GM23338 (cell line): ENCODE results near the gene IWS1. TPM values are rescaled to one million over a fixed set of nuclear protein-coding genes. Genes with fewer than 3 reads are reported as not detected.

Source experiments
- ATAC-seq: fragments of 200-7000 bp; cut with Tn5 transposase; 3 replicates; pipeline ENCODE4 v1.9.1; 2020
- DNase-seq: peaks from one replicate; pipeline ENCODE4 v3.0.0-alpha.2; 2015; ENCODE audit warnings: low spot score
- H2AFZ ChIP-seq: fragments of 200-600 bp; sonication (generic); 2 replicates; pipeline ENCODE4 v1.8.0; 2016; ENCODE audit warnings: antibody characterized with exemption, mild to moderate bottlenecking, moderate library complexity
- H3F3A ChIP-seq: fragments of 200-600 bp; sonication (generic); replicated peaks from 2 replicates; pipeline ENCODE4 v1.8.0; 2017; ENCODE audit warnings: antibody characterized with exemption, mixed run types, low read depth
- H3K27ac ChIP-seq: fragments of 200-600 bp; sonication (generic); 2 replicates; pipeline ENCODE4 v1.6.1; 2016; ENCODE audit warnings: low read depth
- H3K27me3 ChIP-seq: fragments of 200-600 bp; sonication (generic); 2 replicates; pipeline ENCODE4 v1.8.0; 2016; ENCODE audit warnings: mild to moderate bottlenecking, mixed run types, moderate library complexity; ENCODE audit not compliant: insufficient read depth
- H3K36me3 ChIP-seq: fragments of 200-600 bp; sonication (generic); 2 replicates; pipeline ENCODE4 v1.8.0; 2016; ENCODE audit warnings: mild to moderate bottlenecking; ENCODE audit not compliant: insufficient read depth
- H3K4me1 ChIP-seq: fragments of 200-600 bp; sonication (generic); 2 replicates; pipeline ENCODE4 v1.8.0; 2016; ENCODE audit warnings: mild to moderate bottlenecking, moderate library complexity; ENCODE audit not compliant: insufficient read depth
- H3K4me2 ChIP-seq: fragments of 200-600 bp; sonication (generic); 2 replicates; pipeline ENCODE4 v1.7.1; 2017; ENCODE audit warnings: mixed run types
- H3K4me3 ChIP-seq: fragments of 200-600 bp; sonication (generic); 2 replicates; pipeline ENCODE4 v1.6.1; 2016; ENCODE audit warnings: mixed run types
- H3K79me2 ChIP-seq: fragments of 200-600 bp; sonication (generic); replicated peaks from 2 replicates; pipeline ENCODE4 v1.8.0; 2017; ENCODE audit warnings: mild to moderate bottlenecking; ENCODE audit not compliant: insufficient read depth
- H3K9me2 ChIP-seq: fragments of 200-600 bp; sonication (generic); 2 replicates; pipeline ENCODE4 v1.8.0; 2017; ENCODE audit not compliant: insufficient read depth
- H4K20me1 ChIP-seq: fragments of 200-600 bp; sonication (generic); replicated peaks from 2 replicates; pipeline ENCODE4 v1.8.0; 2017; ENCODE audit warnings: mild to moderate bottlenecking; ENCODE audit not compliant: insufficient read depth
- H3K27ac Mint-ChIP-seq: 2 replicates; pipeline ENCODE4 v1.8.0; 2020; ENCODE audit warnings: inconsistent platforms, mild to moderate bottlenecking, moderate library complexity, mixed read lengths
- H3K27me3 Mint-ChIP-seq: 3 replicates; pipeline ENCODE4 v1.8.0; 2022; ENCODE audit warnings: low read depth, mild to moderate bottlenecking, moderate library complexity, mixed read lengths, inconsistent platforms; ENCODE audit not compliant: insufficient read depth, poor library complexity
- H3K36me3 Mint-ChIP-seq: 3 replicates; pipeline ENCODE4 v1.8.0; 2021; ENCODE audit warnings: low read depth, mild to moderate bottlenecking, inconsistent platforms, moderate library complexity, mixed read lengths
- H3K4me1 Mint-ChIP-seq: 3 replicates; pipeline ENCODE4 v1.8.0; 2020; ENCODE audit warnings: mild to moderate bottlenecking, inconsistent platforms, mixed read lengths
- H3K4me3 Mint-ChIP-seq: 3 replicates; pipeline ENCODE4 v1.8.0; 2021; ENCODE audit warnings: moderate library complexity, mild to moderate bottlenecking, inconsistent platforms, mixed read lengths
- H3K9me3 Mint-ChIP-seq: 3 replicates; pipeline ENCODE4 v1.8.0; 2020; ENCODE audit warnings: moderate library complexity, mild to moderate bottlenecking, inconsistent platforms, mixed read lengths
- CREB1 ChIP-seq: fragments of 250-450 bp; sonication (Bioruptor Pico); IDR thresholded peaks from 2 replicates; pipeline ENCODE4 v1.5.0; 2020; ENCODE audit warnings: low read depth, mild to moderate bottlenecking, moderate library complexity
- CTCF ChIP-seq, 2 experiments: fragments of 200-600 bp in 1 of 2; sonication (generic) in 1 of 2; conservative IDR thresholded peaks; 2 replicates each; pipeline versions ENCODE4 v1.5.1 to v1.6.1; 2016 to 2017; ENCODE audit warnings: antibody characterized with exemption in 2 of 2, low read depth in 2 of 2, mild to moderate bottlenecking in 2 of 2, moderate library complexity in 1 of 2
- ETS1 ChIP-seq: IDR thresholded peaks from 2 replicates; pipeline ENCODE4 v1.6.1; 2016; ENCODE audit warnings: antibody characterized with exemption
- EZH2 ChIP-seq: fragments of 200-600 bp; sonication (generic); IDR thresholded peaks from one replicate; pipeline ENCODE4 v1.8.0; 2017; ENCODE audit warnings: antibody characterized with exemption, mild to moderate bottlenecking, low read depth; ENCODE audit not compliant: unreplicated experiment
- EZH2phosphoT487 ChIP-seq: fragments of 200-600 bp; sonication (generic); IDR thresholded peaks from one replicate; pipeline ENCODE4 v1.8.1; 2018; ENCODE audit warnings: antibody characterized with exemption; ENCODE audit not compliant: unreplicated experiment
- JUNB ChIP-seq: IDR thresholded peaks from one replicate; pipeline ENCODE4 v1.6.1; 2016; ENCODE audit warnings: antibody characterized with exemption; ENCODE audit not compliant: unreplicated experiment
- NANOG ChIP-seq: IDR thresholded peaks from 2 replicates; pipeline ENCODE4 v1.6.1; 2016; ENCODE audit warnings: antibody characterized with exemption, borderline replicate concordance
- POLR2AphosphoS5 ChIP-seq: IDR thresholded peaks from 2 replicates; pipeline ENCODE4 v1.6.1; 2016; ENCODE audit warnings: antibody characterized with exemption, low read depth
- REST ChIP-seq: IDR thresholded peaks from one replicate; pipeline ENCODE4 v1.6.1; 2018; ENCODE audit warnings: antibody characterized with exemption; ENCODE audit not compliant: unreplicated experiment
- STAT1 ChIP-seq: IDR thresholded peaks from one replicate; pipeline ENCODE4 v1.6.1; 2016; ENCODE audit warnings: antibody characterized with exemption; ENCODE audit not compliant: unreplicated experiment
- ZNF114 ChIP-seq: fragments of 250-450 bp; sonication (Bioruptor Pico); IDR thresholded peaks from 2 replicates; pipeline ENCODE4 v1.5.0; 2020; ENCODE audit warnings: mild to moderate bottlenecking, moderate library complexity
- ZNF331 ChIP-seq: fragments of 250-450 bp; sonication (Bioruptor Pico); IDR thresholded peaks from 2 replicates; pipeline ENCODE4 v1.5.0; 2020; ENCODE audit warnings: low read depth, mild to moderate bottlenecking, moderate library complexity
- polyA plus RNA-seq: library from polyadenylated mRNA; unstranded; fragments of >200 nt; fragmentation: Nextera tagmentation; extraction: Ambion mirVana; gene quantifications from 2 replicates; pipeline ENCODE4 v1.2.1, GENCODE V29; 2016
- total RNA-seq: library from RNA; depleted of rRNA; stranded (reverse); fragments of >200 nt; shearing (Covaris generic); gene quantifications from 2 replicates; pipeline ENCODE4 v1.2.3, GENCODE V29; 2014
- TF ChIP-seq, protein P1 (sequence below): fragments of 250-450 bp; sonication (Bioruptor Pico); IDR thresholded peaks from 2 replicates; pipeline ENCODE4 v1.5.0; 2020; ENCODE audit warnings: mild to moderate bottlenecking, moderate library complexity

IWS1 gene
- total and polyA plus RNA-seq, 2 experiments from 2014 or later, result 82.8 to 97.2 TPM

DNA sequence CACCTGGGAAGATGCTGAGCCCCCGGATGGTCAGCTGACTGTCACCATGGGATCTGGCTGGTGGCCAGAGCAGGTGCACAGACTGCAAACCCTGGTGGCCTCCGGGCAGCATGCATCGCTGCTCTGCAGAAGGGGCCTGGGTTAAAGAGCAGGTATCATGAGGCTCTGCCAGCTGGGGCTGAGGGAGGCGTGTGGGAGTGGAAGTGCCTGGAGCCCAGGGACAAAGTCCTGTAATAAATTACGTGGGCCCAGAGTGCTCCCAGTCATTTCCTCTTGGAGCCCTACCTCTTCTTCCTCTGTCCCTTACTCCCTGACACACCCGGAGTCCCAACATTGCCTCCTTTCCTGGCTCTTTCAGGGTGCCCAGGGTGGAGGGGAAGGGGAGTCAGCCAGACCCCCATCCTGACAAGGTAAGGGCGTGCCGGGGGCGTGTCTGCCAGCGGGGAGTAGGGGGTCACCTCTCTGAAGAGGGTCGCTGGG lies 9.2 kb upstream of the IWS1 start, which contains the start of gene MYO7B:
Gene MYO7B (plus strand): TSS at position 262 of the 480 bp plus-strand sequence. CDS start 24,040 bp downstream, outside the sequence.
- DNase-seq, result no peak
- no peaks in the 10 kb centered on the region for H3K4me1 Mint-ChIP-seq

More for the DNA sequence above, 9.2 kb upstream of the IWS1 start, which contains the start of gene MYO7B:
- H3K4me2 ChIP-seq, result no peak within 1 kb of the TSS
- H3K27ac ChIP-seq, result no peak within 1 kb of the TSS
- TF ChIP-seq ZNF331 (CRISPR knock-in tag) (no peak), EZH2 (no peak), JUNB (no peak), POLR2AphosphoS5 (no peak), CTCF (conservative IDR thresholded peaks at IDR 0.05; ENCODE audit: low read depth in 2 of 2) (no peak), STAT1 (no peak), REST (no peak), CREB1 (CRISPR knock-in tag) (no peak), NANOG (no peak), ZNF114 (CRISPR knock-in tag) (no peak), EZH2phosphoT487 (no peak), ETS1 (no peak)
- TF ChIP-seq, protein P1, sequence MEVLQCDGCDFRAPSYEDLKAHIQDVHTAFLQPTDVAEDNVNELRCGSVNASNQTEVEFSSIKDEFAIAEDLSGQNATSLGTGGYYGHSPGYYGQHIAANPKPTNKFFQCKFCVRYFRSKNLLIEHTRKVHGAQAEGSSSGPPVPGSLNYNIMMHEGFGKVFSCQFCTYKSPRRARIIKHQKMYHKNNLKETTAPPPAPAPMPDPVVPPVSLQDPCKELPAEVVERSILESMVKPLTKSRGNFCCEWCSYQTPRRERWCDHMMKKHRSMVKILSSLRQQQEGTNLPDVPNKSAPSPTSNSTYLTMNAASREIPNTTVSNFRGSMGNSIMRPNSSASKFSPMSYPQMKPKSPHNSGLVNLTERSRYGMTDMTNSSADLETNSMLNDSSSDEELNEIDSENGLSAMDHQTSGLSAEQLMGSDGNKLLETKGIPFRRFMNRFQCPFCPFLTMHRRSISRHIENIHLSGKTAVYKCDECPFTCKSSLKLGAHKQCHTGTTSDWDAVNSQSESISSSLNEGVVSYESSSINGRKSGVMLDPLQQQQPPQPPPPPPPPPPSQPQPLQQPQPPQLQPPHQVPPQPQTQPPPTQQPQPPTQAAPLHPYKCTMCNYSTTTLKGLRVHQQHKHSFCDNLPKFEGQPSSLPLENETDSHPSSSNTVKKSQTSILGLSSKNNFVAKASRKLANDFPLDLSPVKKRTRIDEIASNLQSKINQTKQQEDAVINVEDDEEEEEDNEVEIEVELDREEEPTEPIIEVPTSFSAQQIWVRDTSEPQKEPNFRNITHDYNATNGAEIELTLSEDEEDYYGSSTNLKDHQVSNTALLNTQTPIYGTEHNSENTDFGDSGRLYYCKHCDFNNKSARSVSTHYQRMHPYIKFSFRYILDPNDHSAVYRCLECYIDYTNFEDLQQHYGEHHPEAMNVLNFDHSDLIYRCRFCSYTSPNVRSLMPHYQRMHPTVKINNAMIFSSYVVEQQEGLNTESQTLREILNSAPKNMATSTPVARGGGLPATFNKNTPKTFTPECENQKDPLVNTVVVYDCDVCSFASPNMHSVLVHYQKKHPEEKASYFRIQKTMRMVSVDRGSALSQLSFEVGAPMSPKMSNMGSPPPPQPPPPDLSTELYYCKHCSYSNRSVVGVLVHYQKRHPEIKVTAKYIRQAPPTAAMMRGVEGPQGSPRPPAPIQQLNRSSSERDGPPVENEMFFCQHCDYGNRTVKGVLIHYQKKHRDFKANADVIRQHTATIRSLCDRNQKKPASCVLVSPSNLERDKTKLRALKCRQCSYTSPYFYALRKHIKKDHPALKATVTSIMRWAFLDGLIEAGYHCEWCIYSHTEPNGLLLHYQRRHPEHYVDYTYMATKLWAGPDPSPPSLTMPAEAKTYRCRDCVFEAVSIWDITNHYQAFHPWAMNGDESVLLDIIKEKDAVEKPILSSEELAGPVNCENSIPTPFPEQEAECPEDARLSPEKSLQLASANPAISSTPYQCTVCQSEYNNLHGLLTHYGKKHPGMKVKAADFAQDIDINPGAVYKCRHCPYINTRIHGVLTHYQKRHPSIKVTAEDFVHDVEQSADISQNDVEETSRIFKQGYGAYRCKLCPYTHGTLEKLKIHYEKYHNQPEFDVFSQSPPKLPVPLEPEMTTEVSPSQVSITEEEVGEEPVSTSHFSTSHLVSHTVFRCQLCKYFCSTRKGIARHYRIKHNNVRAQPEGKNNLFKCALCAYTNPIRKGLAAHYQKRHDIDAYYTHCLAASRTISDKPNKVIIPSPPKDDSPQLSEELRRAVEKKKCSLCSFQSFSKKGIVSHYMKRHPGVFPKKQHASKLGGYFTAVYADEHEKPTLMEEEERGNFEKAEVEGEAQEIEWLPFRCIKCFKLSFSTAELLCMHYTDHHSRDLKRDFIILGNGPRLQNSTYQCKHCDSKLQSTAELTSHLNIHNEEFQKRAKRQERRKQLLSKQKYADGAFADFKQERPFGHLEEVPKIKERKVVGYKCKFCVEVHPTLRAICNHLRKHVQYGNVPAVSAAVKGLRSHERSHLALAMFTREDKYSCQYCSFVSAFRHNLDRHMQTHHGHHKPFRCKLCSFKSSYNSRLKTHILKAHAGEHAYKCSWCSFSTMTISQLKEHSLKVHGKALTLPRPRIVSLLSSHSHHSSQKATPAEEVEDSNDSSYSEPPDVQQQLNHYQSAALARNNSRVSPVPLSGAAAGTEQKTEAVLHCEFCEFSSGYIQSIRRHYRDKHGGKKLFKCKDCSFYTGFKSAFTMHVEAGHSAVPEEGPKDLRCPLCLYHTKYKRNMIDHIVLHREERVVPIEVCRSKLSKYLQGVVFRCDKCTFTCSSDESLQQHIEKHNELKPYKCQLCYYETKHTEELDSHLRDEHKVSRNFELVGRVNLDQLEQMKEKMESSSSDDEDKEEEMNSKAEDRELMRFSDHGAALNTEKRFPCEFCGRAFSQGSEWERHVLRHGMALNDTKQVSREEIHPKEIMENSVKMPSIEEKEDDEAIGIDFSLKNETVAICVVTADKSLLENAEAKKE (CRISPR knock-in tag), result no peak
- no peaks in the 10 kb centered on the region for H3K79me2 ChIP-seq
- H3K4me3 Mint-ChIP-seq, result no peak within 1 kb of the TSS
- H3K36me3 Mint-ChIP-seq, result no peaks in the 10 kb centered on the region
- H3F3A ChIP-seq, result no peaks in the 10 kb centered on the region
- H3K27me3 ChIP-seq, result no peaks in the 10 kb centered on the region
- H3K27me3 Mint-ChIP-seq, result peaks cover 6% of the 10 kb centered on the region
- H3K4me1 ChIP-seq, result no peaks in the 10 kb centered on the region
- peaks cover 2% of the 10 kb centered on the region; the same call in 1 of the 2 replicates for H3K9me2 ChIP-seq
- no peaks in the 10 kb centered on the region for H3K36me3 ChIP-seq
- H2AFZ ChIP-seq, result no peak within 1 kb of the TSS
- H3K27ac Mint-ChIP-seq, result no peak within 1 kb of the TSS
- ATAC-seq, result no peak
- no peaks in the 10 kb centered on the region for H3K9me3 Mint-ChIP-seq
- H4K20me1 ChIP-seq, result no peaks in the 10 kb centered on the region
- H3K4me3 ChIP-seq, result no peak within 1 kb of the TSS
